Activated CD8-positive, alpha-beta memory T cell treated with anti-CD3 and anti-CD28 coated beads, Interleukin-2, amount 10 ng/mL, durations not matched to agents 7 days and 5 days (primary cell): ENCODE data around the gene TOLLIP. TPM values are rescaled to one million over a fixed set of nuclear protein-coding genes. Genes with fewer than 3 reads are reported as not detected.

Experiments
- microRNA-seq: library from miRNA; unstranded; fragments of <30 nt; microRNA quantifications from one replicate; pipeline ENCODE4 v1.2.0, GENCODE V29; 2022
- total RNA-seq, 2 experiments: library from RNA; stranded (reverse); gene quantifications; one replicate each; pipeline ENCODE4 v1.2.3, GENCODE V29; 2021

TOLLIP gene
- total RNA-seq, 2 experiments from 2014 or later = 33.3 to 35.8 TPM

Small RNAs within 50 kb of the gene (microRNA-seq; reads per million reads assigned to microRNA genes)
- gene MIR6744 = not detected

Other genes starting within 250 kb of the TOLLIP start
- gene MUC2, start 234.8 kb downstream of the TOLLIP start, total RNA-seq = not detected
- not detected for gene MUC5AC, start 151.7 kb downstream of the TOLLIP start, total RNA-seq
- not detected for gene MUC5B, start 86.6 kb downstream of the TOLLIP start, total RNA-seq
- under 1 TPM in 1 of 2 experiments, not detected in 1; 0.40 TPM for gene BRSK2, start 80.3 kb upstream of the TOLLIP start, total RNA-seq
- 10 to 100 TPM; 34.1 to 34.7 TPM for gene MOB2, start 177.1 kb upstream of the TOLLIP start, total RNA-seq